Panc1 (cell line): ENCODE data around the gene P2RX3.

Experiments used
- CTCF ChIP-seq: fragments of 450-650 bp; IDR thresholded peaks from 2 replicates; pipeline ENCODE4 v1.5.1; 2017; ENCODE audit warnings: mild to moderate bottlenecking
- POLR2AphosphoS5 ChIP-seq: IDR thresholded peaks from 2 replicates; pipeline ENCODE4 v1.6.1; 2012; ENCODE audit warnings: mild to moderate bottlenecking, low read depth, low read length, moderate library complexity
- SIN3A ChIP-seq: IDR thresholded peaks from 2 replicates; pipeline ENCODE4 v1.6.1; 2012; ENCODE audit warnings: low read depth, mild to moderate bottlenecking, low read length, moderate library complexity, borderline replicate concordance; ENCODE audit not compliant: insufficient read depth
- TCF7L2 ChIP-seq: IDR thresholded peaks from 2 replicates; pipeline ENCODE4 v1.6.1; 2011; ENCODE audit warnings: mild to moderate bottlenecking, low read depth, low read length, inconsistent platforms
- TF ChIP-seq, protein P1 (sequence below), 2 experiments: IDR thresholded peaks; 2 replicates each; pipeline ENCODE4 v1.6.1; 2011 to 2012; ENCODE audit warnings: low read depth in 2 of 2, control low read depth in 1 of 2, low read length in 1 of 2, mild to moderate bottlenecking in 1 of 2, moderate library complexity in 1 of 2; ENCODE audit not compliant: insufficient read depth in 1 of 2

- no peak for TF ChIP-seq CTCF
- no peak for TF ChIP-seq POLR2AphosphoS5
- TF ChIP-seq, protein P1, sequence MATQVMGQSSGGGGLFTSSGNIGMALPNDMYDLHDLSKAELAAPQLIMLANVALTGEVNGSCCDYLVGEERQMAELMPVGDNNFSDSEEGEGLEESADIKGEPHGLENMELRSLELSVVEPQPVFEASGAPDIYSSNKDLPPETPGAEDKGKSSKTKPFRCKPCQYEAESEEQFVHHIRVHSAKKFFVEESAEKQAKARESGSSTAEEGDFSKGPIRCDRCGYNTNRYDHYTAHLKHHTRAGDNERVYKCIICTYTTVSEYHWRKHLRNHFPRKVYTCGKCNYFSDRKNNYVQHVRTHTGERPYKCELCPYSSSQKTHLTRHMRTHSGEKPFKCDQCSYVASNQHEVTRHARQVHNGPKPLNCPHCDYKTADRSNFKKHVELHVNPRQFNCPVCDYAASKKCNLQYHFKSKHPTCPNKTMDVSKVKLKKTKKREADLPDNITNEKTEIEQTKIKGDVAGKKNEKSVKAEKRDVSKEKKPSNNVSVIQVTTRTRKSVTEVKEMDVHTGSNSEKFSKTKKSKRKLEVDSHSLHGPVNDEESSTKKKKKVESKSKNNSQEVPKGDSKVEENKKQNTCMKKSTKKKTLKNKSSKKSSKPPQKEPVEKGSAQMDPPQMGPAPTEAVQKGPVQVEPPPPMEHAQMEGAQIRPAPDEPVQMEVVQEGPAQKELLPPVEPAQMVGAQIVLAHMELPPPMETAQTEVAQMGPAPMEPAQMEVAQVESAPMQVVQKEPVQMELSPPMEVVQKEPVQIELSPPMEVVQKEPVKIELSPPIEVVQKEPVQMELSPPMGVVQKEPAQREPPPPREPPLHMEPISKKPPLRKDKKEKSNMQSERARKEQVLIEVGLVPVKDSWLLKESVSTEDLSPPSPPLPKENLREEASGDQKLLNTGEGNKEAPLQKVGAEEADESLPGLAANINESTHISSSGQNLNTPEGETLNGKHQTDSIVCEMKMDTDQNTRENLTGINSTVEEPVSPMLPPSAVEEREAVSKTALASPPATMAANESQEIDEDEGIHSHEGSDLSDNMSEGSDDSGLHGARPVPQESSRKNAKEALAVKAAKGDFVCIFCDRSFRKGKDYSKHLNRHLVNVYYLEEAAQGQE (IDR thresholded peaks at IDR 0.05; ENCODE audit: insufficient read depth in 1 of 2, low read depth in 2 of 2, low read length in 1 of 2): no peak
- no peak for TF ChIP-seq TCF7L2
- TF ChIP-seq SIN3A: no peak
Observed at GRCh38 chr11:57294225-57295131, 43.7 kb upstream of the P2RX3 start.
